ENCODE results near the gene RPL22L1.

DNA sequence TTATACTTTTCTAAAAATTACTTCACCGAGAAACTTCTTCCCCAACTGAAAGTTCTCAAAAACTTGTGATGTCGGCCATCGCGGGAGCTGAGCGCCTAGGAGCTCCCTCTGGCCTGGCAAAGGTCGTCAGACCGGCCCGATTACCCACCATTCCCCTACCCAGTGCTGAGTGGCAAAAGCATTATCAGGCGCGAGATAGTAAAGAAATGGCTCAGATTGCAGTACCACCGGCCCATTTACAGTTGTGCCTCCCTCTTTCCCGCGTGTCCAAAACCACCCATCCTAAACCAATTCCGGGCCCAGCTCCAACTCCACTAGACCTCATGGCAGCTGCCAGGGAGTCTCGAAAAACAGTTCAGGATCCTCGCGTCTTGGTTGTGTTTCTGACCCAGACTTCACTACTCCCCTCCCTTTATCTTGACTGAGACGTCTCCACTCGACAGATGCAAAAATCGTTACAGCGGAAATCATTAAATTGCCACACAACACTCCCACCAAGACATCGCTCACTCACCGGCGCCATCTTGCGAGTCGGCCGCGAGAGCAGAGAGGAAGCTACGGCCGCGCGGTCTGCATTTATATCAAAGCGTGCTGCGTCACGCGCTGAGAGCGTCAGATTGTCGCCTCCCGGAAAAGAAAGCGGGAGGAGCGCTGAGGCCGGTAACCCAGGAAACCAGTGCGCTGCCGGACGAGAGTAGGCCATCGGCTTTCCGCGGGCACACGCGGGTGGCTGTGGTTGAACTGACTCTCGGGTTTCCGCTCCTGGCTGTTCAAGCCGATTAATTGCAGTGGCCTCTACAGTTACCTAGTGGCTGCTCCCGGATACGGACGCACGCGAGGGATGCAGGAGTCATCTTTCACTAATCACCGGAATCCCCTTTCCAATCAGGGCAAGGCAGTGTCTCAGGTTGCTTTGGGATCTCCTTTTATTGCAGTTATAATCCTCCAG, at the start of gene RPL22L1:
- TF ChIP-seq, protein P1, sequence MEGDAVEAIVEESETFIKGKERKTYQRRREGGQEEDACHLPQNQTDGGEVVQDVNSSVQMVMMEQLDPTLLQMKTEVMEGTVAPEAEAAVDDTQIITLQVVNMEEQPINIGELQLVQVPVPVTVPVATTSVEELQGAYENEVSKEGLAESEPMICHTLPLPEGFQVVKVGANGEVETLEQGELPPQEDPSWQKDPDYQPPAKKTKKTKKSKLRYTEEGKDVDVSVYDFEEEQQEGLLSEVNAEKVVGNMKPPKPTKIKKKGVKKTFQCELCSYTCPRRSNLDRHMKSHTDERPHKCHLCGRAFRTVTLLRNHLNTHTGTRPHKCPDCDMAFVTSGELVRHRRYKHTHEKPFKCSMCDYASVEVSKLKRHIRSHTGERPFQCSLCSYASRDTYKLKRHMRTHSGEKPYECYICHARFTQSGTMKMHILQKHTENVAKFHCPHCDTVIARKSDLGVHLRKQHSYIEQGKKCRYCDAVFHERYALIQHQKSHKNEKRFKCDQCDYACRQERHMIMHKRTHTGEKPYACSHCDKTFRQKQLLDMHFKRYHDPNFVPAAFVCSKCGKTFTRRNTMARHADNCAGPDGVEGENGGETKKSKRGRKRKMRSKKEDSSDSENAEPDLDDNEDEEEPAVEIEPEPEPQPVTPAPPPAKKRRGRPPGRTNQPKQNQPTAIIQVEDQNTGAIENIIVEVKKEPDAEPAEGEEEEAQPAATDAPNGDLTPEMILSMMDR (IDR thresholded peaks at IDR 0.05), result no peak
- TF ChIP-seq POLR2AphosphoS5 (IDR thresholded peaks at IDR 0.05; ENCODE audit: insufficient read depth in 1 of 2, low read depth in 1 of 2), result peak; percentile 91 to 98

Data from vagina (tissue), 2 donors.